OCI-M2 (cell line): ENCODE results near the gene CSTB.
"Not testable (repeated sequence)": the region's sequence is repeated elsewhere in the genome, so short reads cannot be mapped to it uniquely, and the experiment has no call there.

Source experiments
- DNase-seq: peaks from one replicate; lab custom pipeline; 2025; ENCODE audit not compliant: unreplicated experiment; lab: John Stamatoyannopoulos, UW

CSTB gene

GRCh38 chr21:43775795-43776430 lies at the start of gene CSTB:
CSTB (minus strand) TSS chr21:43776308; CDS start chr21:43776269, 39 bp downstream.
- peak; percentile 96 for DNase-seq

DNA sequence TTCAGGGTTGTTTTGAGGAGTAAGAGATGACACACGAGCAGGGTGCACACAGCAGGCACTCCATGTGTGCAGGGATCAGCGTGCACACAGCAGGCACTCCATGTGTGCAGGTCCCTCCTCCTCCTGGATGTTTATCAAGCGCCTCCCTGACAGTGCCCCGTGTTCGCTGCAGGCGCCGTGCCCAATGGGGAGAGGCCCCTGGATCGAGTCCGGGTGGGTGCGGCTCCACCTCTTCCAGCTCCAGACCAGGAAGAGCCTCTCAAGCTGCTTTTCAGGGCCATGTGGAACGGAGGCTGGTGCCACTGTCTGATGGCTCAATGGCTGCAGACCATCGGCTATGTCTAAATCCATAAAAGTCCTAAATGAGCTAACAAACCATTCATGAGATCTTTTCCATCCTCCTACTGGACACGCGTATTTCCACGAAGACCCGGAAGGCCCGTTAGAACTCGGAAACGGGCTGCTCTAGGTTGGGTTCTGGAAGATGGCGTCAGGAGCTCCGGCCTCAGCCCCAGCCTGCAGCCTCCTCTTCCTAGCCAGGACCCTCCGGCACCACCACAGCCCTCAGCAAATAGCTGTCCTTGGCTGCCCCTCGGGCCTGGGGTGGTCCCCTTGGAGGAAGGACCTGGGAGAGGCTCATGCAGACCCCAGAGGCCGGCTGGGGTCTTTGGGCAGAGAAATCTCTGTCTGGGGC lies 49.3 kb upstream of the CSTB start:
- DNase-seq: no peak

GRCh38 chr21:43824333-43825241 lies 48.5 kb upstream of the CSTB start:
- DNase-seq: no peak

DNA sequence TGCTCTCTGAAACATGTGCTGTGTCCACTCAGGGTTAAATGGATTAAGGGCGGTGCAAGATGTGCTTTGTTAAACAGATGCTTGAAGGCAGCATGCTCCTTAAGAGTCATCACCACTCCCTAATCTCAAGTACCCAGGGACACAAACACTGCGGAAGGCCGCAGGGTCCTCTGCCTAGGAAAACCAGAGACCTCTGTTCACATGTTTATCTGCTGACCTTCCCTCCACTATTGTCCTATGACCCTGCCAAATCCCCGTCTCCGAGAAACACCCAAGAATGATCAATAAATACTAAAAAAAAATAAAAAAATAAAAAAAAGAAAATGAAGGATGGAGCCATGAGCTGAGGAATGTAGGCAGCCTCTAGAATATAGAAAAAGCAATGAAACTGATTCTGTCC lies 46.6 kb upstream of the CSTB start:
- not testable (repeated sequence) for DNase-seq

DNA sequence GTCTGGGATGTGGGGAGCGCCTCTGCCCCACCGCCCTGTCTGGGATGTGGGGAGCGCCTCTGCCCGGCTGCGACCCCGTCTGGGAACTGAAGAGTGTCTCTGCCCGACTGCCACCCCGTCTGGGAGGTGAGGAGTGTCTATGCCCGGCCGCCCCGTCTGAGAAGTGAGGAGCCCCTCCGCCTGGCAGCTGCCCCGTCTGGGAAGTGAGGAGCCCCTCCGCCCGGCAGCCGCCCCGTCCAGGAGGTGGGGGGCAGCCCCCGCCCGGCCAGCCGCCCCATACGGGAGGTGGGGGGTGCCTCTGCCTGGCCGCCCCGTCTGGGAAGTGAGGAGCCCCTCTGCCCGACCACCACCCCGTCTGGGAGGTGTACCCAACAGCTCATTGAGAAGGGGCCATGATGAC lies 46.1 kb upstream of the CSTB start:
- not testable (repeated sequence) for DNase-seq

DNA sequence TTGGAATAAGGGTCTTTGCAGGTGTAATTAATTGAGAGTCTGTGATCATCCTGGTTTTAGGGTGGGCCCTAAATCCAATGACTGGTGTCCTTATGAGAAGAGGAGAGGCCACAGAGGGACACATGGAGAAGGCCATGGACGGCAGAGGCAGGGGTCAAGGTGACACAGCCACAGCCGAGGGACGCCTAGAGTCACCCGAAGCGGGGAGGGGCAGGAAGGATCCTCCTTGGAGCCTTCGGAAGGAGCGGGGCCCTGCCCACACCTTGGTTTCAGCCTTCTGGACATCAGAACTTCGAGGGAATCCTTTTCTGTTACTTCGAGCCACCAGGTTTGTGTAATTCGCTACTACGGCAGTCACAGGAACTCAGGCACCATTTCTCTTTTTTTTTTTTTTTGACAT lies 44.4 kb upstream of the CSTB start:
- DNase-seq: no peak

DNA sequence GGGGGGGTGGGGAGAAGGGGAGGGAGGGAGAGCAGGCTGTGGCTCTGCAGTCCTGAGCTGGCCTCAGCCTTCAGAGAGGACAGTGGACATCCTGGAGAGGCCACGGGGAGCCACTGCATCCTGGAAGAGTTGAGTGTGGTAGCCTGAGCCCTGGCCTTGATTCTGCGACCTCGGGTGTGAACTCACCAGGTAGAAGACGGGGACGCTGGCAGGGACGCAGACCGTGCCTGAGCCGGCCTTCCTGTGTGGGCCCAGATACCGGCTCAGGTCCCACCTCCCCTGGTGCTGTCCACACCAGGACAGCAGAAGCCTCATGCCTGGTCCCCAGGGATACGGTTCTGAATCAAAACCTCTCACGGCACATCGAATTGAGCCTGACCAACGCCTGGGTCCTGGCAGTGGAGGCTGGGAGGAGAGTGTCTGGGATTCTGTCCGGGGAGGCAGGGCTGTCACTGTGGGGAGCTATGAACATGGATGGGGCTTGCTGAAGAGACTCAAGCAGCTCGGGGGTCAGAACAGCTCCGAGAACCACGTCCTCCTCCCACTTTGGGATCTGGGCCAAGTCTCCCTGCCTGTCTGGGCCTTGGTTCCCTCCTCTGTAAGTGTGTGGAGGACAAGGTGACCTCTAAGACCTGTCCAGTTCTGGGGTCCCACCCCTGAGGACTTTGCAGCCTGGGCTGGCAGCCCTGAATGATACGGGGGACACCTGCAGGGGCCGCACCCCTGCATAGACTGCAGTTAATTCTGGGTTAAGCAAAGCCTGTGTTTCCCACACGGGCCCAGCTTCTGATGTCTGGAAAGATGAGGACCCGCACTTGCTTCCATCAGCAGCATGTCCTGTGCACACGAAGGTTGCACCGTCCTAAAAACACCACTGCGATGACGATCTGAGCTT lies 43.6 kb upstream of the CSTB start:
- DNase-seq: no peak

- no peak for DNase-seq
These were observed 42.6 kb upstream of the CSTB start for GRCh38 chr21:43818685-43819084.

GRCh38 chr21:43817157-43818086 lies 41.3 kb upstream of the CSTB start:
- no peak for DNase-seq

GRCh38 chr21:43816611-43817071 lies 40.5 kb upstream of the CSTB start:
- DNase-seq: no peak

DNA sequence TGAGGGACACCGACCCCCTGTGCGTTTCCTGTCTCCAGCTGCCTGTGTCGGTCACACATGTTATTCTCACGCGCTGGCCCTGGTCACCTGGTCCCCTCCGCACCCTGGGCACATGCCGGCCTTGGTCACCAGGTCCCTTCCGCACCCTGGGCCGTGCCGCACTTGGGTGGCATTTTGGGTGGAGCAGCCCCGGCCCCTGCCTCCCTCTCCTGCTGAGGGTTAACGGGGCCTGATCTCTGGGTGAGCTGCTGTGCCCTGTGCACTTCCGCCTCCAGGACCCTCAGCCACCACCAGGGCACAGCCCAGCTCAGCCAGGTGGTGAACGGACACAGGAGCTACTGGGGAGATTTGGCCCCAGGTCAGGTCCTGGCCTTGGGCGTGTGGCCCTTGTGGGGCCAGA lies 39.9 kb upstream of the CSTB start:
- DNase-seq: no peak

DNA sequence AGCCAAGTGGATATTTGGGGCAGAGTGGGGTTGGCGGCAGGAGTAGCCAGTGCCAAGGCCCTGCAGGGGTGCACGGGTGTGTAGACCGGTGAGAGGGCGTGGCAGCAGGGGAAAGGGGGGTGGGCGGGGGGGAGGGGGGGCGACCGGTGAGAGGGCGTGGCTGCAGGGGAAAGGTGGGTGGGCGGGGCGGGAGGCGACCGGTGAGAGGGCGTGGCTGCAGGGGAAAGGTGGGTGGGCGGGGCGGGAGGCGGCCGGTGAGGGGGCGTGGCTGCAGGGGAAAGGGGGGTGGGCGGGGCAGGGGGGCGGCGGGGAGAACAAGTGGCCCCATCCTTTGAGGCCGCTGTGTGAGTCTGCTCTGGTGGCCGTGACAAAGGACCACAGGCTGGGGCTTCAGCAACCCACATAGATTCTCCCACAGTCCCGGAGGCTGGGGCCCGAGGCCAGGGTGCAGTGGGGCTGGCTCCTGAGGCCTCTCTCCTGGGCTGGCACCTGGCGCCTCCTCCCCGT lies 39.1 kb upstream of the CSTB start:
- DNase-seq: no peak

DNA sequence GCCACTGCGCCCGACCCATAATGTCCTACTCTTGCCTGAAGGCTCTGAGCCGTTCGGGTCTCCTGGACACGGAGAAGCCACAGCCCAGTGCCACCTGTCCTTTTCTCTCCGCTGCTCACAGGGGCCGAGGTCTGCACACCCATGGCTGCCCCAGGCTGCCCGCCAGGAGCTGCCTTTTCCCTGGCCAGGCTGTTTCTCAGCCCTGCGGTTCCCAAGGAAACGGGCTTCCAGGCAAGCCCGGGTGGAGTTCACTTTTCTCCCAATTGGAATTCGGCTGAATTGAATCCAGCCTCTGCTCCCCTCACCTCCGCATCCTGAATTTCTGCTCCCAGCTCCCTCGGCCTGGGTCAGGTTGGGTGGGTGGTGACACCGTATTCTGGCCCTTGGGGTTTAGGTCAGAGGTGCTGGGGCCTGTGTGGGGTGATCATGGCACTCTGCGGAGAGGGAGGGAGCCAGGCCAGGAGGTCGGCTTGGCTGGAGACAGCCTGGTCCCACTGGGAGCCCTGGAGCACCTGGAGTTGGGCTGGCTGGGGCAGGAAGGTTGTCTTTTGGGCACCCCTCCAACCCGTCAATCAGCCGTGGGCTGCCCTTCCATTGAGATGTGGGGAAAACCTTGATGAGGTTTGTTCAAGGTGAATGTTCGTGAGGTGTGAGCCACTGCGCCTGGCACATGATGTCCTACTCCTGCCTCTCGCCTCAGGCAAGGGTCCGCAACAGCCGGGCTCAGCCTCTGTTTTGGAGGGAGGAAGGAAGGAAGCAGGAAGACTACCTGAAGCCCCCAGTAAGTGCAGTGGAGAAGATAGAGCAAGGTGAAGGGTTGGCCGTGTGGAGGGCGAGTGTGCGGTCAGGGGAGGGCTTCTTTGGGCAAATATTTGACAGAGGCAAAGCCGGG lies 38.4 kb upstream of the CSTB start:
- DNase-seq: no peak

DNA sequence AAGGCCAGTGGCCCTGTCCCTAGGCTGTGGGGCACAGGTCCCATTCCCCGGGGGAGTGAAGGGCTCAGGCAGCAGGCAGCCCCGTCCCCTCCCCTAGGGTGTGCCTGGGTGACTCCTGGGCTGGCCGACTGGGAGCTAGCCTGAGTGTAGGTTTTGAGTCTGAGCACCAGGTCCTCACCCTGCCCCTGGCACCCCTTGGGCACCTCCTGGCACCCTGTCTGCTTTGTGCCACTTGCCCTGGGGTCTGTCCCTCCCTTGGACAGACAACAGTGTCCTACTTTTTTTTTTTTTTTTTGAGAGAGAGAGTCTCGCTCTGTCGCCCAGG lies 37.5 kb upstream of the CSTB start:
- no peak for DNase-seq

GRCh38 chr21:43812957-43813655 lies 37.0 kb upstream of the CSTB start:
- DNase-seq: no peak

DNA sequence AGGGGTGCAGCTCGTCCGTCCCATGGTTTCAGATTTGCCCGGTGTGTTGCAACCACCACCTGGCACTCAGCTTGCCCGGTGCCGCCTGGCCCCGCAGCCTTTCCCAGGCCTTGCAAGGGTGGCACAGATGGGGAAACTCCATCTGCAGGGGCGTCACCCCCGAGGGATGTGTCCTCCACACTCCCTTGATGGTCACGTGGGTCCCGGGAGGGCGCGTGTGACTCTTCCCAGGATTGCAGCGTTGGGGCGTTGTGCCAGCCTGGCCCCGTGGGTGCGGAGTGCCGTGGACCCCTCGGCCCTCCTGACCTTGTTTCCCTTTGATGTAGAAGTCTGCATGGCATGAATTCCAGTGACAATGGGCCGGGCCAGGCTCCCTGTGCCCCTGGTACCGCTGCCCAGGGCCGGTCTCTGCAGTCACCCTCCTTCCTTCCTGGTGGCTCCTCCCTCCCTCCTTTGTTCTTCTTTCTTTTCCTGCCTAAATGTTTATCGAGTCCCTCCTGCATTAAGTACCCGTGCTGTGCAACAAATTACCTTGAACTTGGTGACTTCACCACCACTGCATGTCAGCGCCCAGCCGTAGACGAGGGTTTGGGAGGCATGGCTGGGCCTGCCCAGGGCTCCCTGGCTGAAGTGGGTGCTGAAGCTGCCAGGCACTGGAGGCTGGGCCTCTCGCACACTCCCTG lies 36.2 kb upstream of the CSTB start:
- DNase-seq: no peak
